ENCODE results near the gene DNAH14.

DNA sequence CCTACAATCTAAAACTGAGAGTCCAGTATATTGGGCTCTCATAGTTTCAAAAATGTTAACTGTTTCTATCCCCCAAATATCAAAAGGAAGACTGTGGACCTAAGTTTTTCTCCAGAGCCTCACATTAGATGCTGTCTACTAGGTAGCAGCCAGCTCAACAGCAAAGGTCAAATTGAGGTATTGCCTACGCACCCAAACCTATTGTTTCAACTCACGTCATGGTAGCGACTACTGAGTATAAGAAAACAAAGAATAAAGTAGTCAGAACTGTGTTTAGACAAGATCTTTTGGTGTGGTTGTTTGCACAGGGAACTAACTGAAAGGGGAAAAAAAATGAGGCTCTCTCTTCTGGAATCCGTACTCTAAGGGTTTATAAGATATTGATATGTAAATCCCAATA is 325.2 kb downstream of the DNAH14 start:
- TF ChIP-seq, protein P1, sequence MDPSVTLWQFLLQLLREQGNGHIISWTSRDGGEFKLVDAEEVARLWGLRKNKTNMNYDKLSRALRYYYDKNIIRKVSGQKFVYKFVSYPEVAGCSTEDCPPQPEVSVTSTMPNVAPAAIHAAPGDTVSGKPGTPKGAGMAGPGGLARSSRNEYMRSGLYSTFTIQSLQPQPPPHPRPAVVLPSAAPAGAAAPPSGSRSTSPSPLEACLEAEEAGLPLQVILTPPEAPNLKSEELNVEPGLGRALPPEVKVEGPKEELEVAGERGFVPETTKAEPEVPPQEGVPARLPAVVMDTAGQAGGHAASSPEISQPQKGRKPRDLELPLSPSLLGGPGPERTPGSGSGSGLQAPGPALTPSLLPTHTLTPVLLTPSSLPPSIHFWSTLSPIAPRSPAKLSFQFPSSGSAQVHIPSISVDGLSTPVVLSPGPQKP (CRISPR knock-in tag; IDR thresholded peaks at IDR 0.05), result no peak
- no peak for TF ChIP-seq BHLHE40 (IDR thresholded peaks at IDR 0.05; ENCODE audit: low read length)

Data from K562 (cell line).